Muscle of leg (tissue), 11 donors: Measurements from ENCODE around the gene DNM1. TPM values are rescaled to one million over a fixed set of nuclear protein-coding genes. Genes with fewer than 3 reads are reported as not detected.

Experiments used
- DNase-seq: peaks from one replicate; pipeline ENCODE4 v3.0.0; 2013
- H3K27ac ChIP-seq: one replicate; pipeline ENCODE4 v1.5.1; 2013; ENCODE audit warnings: mild to moderate bottlenecking, low read length, control low read depth
- H3K27me3 ChIP-seq: one replicate; pipeline ENCODE4 v1.6.1; 2013; ENCODE audit warnings: low read length; ENCODE audit not compliant: control insufficient read depth, insufficient read depth
- H3K36me3 ChIP-seq: one replicate; pipeline ENCODE4 v1.6.1; 2013; ENCODE audit warnings: low read length; ENCODE audit not compliant: control insufficient read depth, insufficient read depth
- H3K4me1 ChIP-seq: one replicate; pipeline ENCODE4 v1.6.1; 2013; ENCODE audit warnings: low read length; ENCODE audit not compliant: control insufficient read depth, insufficient read depth
- H3K4me3 ChIP-seq: one replicate; pipeline ENCODE4 v1.5.1; 2013; ENCODE audit warnings: low read length, control low read depth
- H3K9me3 ChIP-seq: replicated peaks from 2 replicates; pipeline ENCODE4 v1.6.1; 2013; ENCODE audit warnings: low read depth, low read length; ENCODE audit not compliant: control insufficient read depth
- WGBS: methylation state at CpG from one replicate; pipeline ENCODE4 v1.1.5; 2013; ENCODE audit warnings: missing lambda C conversion rate; ENCODE audit not compliant: insufficient coverage; 5-methylcytosine and 5-hydroxymethylcytosine counted together
- polyA plus RNA-seq, 8 donors: library from polyadenylated mRNA; unstranded; fragments of 120-200 nt; gene quantifications; one replicate each; pipeline versions ENCODE4 v1.2.1 to v1.2.3, GENCODE V29; 2013; ENCODE audit warnings: inconsistent platforms in 1 of 8, low replicate concordance in 1 of 8; ENCODE audit not compliant: insufficient read length in 8 of 8, insufficient read depth in 1 of 8
- total RNA-seq: library from RNA; stranded (reverse); fragments of 120-200 nt; gene quantifications from one replicate; pipeline ENCODE4 v1.2.4, GENCODE V29; 2013

Gene DNM1
- total and polyA plus RNA-seq, 9 donors: 18.5 to 75.6 (median 44.6) TPM

DNA sequence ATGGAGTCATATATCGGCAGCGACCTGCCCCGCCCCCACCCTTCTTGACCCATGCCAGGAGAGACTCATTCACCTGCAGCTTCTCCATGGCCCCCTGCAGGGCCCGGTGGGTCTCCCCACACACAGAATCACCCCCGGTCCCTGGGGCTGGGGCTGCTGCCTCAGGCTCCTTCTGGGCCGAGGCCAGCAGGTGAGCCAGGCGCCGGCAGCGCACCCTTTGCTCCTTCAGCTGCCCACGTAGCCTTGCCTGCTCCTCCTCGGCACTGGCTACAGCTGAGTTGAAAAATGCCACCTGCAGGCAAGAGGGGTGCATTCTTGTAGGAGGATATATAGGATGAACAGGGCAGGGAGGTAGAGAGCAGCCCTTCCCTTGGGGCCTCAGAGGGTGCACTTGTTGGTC lies 54.7 kb downstream of the DNM1 start:
- peaks cover 5% of the 10 kb centered on the region for H3K4me1 ChIP-seq
- no peak for DNase-seq
- no peak overlapping the region for H3K27ac ChIP-seq
- H3K36me3 ChIP-seq: peaks cover 75% of the 10 kb centered on the region
- no peaks in the 10 kb centered on the region for H3K27me3 ChIP-seq
- WGBS: 86% methylated on average over 11 of the region's 11 CpGs
- no peaks in the 10 kb centered on the region for H3K9me3 ChIP-seq
- H3K4me3 ChIP-seq: no peak overlapping the region

DNA sequence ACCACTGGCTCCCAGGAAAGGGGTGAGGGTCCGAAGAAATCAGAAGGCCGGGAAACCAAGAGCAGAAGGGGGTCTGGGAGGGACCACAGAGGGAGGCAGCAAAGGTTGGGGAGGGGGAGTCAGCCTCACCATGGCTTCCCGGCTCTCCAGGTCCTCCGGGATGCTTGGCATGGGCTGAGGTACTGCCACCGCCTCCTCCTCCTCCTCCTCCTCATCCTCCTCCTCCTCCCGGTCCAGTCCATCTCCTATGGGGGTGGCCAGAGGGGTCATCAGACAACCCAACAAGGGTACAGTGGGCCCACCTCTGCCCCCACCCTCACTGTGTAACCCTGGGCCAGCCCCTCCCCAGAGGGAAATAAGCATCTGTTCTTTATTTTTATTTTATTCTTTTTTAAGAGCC lies 55.1 kb downstream of the DNM1 start:
- H3K27ac ChIP-seq: no peak overlapping the region
- H3K4me1 ChIP-seq: peaks cover 5% of the 10 kb centered on the region
- 40% methylated on average over 1 of the region's 6 CpGs for WGBS
- H3K27me3 ChIP-seq: no peaks in the 10 kb centered on the region
- DNase-seq: no peak
- H3K9me3 ChIP-seq: no peaks in the 10 kb centered on the region
- no peak overlapping the region for H3K4me3 ChIP-seq
- H3K36me3 ChIP-seq: peaks cover 77% of the 10 kb centered on the region

DNA sequence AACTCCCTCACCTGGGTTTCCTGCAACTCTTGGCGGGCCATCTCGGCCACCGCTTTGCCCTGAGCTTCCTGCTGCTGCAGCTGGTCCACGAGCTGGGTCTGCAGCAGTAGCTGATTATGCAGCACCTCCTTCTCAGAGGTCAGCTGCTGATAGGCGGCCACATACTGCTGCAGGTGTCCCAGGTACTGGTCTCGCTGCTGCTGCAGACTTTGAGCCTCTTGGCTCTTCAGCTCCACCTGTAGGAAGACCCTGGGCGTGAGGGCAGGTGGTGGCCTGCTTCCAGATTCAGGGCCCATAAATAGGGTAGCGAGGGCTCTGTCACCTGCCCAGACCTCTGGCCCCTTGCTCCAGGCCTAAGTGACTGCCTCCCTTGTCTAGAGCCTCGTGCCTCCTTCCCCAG lies 56.0 kb downstream of the DNM1 start:
- peaks cover 77% of the 10 kb centered on the region for H3K36me3 ChIP-seq
- H3K4me1 ChIP-seq: peaks cover 5% of the 10 kb centered on the region
- no peak for DNase-seq
- H3K27me3 ChIP-seq: no peaks in the 10 kb centered on the region
- H3K4me3 ChIP-seq: no peak overlapping the region
- no peak overlapping the region for H3K27ac ChIP-seq
- WGBS: 82% methylated on average over 9 of the region's 9 CpGs
- no peaks in the 10 kb centered on the region for H3K9me3 ChIP-seq

DNA sequence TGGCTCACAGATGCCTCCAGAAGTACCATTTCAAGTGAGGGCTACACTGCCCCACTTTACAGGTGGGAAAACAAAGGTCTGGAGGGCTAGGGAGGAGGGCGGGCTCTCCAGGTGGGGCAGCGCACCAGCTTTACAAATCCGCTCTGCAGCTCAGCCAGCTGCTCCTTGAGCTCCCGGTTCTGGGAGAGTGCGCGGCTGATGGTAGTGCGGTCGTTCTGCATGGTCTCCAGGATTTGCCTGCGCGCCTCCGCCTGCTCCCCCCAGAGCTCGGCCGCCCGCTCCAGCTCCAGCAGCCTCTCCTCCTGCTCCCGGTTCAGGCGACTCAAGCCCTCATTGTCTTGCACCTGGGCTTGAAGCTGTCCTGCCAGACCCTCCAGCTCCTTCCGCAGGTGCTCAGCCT lies 57.2 kb downstream of the DNM1 start:
- Histone ChIP-seq H3K27ac (no peak overlapping the region), H3K4me3 (no peak overlapping the region), H3K9me3 (no peaks in the 10 kb centered on the region), H3K36me3 (peaks cover 80% of the 10 kb centered on the region), H3K4me1 (peaks cover under 1% of the 10 kb centered on the region), H3K27me3 (no peaks in the 10 kb centered on the region)
- 86% methylated on average over 17 of the region's 17 CpGs for WGBS
- DNase-seq: no peak

DNA sequence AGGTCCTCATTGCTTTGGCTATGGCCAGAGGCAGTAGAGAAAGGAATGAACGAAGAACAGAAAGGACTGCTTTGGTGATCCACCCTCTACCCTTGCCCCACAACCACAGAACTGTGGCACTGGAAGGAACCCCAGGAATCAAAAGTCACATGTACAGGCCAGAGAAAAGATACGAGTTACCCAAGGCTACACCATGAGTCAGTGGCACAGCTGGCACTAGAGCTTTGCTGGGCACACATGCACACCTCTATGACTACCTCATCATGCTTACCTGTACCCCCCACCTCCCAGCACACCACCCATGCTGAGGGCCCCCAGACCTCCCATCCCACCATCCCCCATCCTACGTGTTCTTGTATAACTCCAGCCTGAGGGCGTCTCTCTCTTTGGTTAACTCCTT lies 59.5 kb downstream of the DNM1 start:
- H3K4me1 ChIP-seq: no peaks in the 10 kb centered on the region
- H3K27me3 ChIP-seq: no peaks in the 10 kb centered on the region
- H3K4me3 ChIP-seq: no peak overlapping the region
- no peak for DNase-seq
- H3K9me3 ChIP-seq: no peaks in the 10 kb centered on the region
- peaks cover 84% of the 10 kb centered on the region for H3K36me3 ChIP-seq
- WGBS: 60% methylated on average over 1 of the region's 4 CpGs
- H3K27ac ChIP-seq: no peak overlapping the region

DNA sequence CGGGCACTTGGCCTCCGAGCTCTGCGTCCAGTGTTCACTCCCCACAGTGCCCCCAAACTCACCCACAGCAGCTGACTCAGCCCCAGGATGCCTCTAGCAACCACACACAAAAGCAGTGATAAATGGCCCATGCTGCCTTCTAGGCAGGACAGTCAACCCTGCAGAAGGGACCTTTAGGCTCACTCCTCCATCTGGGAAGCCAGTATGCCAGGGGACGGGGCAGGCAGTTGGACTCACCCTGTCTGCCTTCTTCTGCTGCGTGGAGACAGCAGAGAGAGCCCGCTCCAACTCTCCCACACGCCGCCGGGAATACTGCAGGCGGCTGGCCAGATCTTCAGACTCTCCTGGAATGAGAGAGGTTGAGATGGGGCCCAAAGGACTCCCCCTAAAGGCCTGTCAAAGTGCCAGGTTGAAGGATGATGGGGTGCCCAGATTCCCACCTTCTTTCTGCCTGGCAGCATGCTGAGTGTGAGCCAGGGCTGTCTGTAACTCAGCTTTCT lies 62.2 kb downstream of the DNM1 start:
- WGBS: 82% methylated on average over 4 of the region's 10 CpGs
- Histone ChIP-seq H3K27ac (no peak overlapping the region), H3K36me3 (peaks cover 78% of the 10 kb centered on the region), H3K4me1 (no peaks in the 10 kb centered on the region), H3K27me3 (no peaks in the 10 kb centered on the region), H3K9me3 (no peaks in the 10 kb centered on the region), H3K4me3 (no peak overlapping the region)
- DNase-seq: no peak

DNA sequence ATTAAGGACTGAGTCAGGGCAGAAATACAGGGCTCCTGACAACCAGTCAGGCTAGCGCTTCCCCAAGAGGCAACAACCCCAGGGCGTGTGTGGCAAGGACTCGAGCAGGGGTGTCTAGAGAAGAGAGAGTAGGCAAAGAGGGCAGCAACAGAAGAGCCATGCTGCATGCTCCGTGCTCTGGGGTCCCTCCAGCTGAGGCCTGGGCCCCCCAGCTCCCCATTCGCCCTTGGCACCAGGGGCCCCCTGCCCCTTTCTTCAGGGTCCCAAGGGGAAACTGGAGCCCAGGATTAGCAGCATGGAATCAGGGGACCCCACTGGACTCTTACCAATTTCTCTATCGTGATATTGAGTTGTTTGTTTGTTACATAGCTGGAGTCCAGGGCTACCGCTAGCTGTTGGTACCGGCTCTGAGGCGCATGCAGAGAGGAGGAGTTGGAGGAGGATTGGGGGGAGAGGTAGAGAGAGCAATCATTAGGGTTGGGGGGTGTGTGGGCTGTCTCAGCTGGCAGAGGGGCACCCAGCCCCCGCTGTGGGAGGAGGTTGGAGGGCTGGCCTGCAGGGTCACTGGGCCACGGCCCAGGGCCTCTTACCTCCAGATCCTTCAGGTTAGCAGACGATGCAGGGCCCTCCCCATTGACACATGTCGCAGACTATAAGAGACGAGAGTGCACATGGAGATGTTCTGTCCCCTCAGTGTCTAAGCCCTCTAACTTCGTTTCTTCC lies 63.9 kb downstream of the DNM1 start:
- WGBS: 84% methylated on average over 15 of the region's 15 CpGs
- peaks cover 75% of the 10 kb centered on the region for H3K36me3 ChIP-seq
- H3K4me1 ChIP-seq: no peaks in the 10 kb centered on the region
- H3K27me3 ChIP-seq: no peaks in the 10 kb centered on the region
- H3K9me3 ChIP-seq: no peaks in the 10 kb centered on the region
- no peak overlapping the region for H3K4me3 ChIP-seq
- no peak overlapping the region for H3K27ac ChIP-seq
- no peak for DNase-seq

DNA sequence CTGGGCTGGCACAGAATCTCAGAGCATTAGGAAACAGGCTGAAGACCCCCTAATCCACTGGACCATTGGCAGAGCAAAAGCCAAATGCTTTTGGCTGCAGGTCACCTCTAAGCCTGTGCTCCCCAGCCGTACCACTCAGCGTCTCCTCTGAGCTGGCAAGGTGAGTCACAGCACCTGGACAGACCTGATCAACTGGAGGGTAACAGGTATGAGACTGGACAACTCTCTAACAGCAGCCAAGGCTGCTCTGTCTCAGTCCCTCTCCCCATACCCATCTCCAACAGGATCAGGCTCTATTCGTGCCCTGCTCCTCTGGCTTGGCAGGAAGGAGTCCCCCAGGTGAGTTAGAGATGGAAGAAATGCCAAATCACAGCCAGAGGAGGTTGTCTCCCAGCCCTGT lies 67.9 kb downstream of the DNM1 start:
- Histone ChIP-seq H3K4me1 (peaks cover 14% of the 10 kb centered on the region), H3K9me3 (no peaks in the 10 kb centered on the region), H3K36me3 (peaks cover 66% of the 10 kb centered on the region), H3K27ac (no peak overlapping the region), H3K27me3 (no peaks in the 10 kb centered on the region), H3K4me3 (no peak overlapping the region)
- WGBS: 65% methylated on average over 2 of the region's 3 CpGs
- no peak for DNase-seq

DNA sequence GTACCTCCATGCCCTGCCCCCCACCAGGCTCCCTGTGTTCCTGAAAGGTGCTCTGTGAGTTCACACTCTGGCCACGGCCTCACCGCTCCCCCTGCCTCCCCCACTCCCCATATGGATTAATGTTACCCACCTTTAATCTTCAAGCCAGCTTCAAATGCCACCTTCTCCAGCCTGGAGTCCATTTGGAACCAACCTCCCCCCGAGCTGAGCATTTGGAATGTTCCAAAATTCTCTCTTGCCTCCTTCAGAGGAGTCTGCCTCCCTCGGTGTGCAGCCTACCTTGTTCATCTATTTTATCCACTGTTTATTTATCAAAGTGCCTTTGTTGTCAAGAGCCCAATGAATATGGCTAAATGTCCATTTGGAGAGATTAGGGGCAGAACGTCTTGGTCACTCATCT lies 68.3 kb downstream of the DNM1 start:
- Histone ChIP-seq H3K27ac (no peak overlapping the region), H3K27me3 (no peaks in the 10 kb centered on the region), H3K36me3 (peaks cover 63% of the 10 kb centered on the region), H3K4me3 (no peak overlapping the region), H3K9me3 (no peaks in the 10 kb centered on the region), H3K4me1 (peaks cover 15% of the 10 kb centered on the region)
- 83% methylated on average over 3 of the region's 5 CpGs for WGBS
- no peak for DNase-seq

DNA sequence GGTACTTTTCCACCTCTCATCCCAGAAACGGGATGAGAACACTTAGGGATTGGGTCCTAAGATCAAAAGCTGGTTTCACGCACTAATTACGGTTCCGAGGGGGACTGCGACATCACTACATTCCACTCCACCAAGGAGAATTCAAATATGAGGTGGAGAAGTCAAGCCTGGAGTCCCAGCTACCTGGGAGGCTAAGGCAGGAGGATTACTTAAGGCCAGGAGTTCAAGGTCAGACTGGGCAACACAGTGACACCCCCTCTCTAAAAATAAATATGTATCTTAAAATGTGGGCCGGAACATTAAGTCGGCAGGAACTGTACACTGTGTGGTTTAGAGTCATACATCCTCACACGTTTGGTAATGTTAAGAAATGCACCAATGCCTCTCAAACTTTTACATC lies 71.1 kb downstream of the DNM1 start:
- Histone ChIP-seq H3K4me1 (peaks cover 22% of the 10 kb centered on the region), H3K27me3 (no peaks in the 10 kb centered on the region), H3K36me3 (peaks cover 38% of the 10 kb centered on the region), H3K4me3 (no peak overlapping the region), H3K27ac (no peak overlapping the region), H3K9me3 (no peaks in the 10 kb centered on the region)
- 60% methylated on average over 3 of the region's 8 CpGs for WGBS
- DNase-seq: no peak
